GM19395 (cell line): ENCODE measurements around the gene RTN4.
"Not testable (repeated sequence)": the region's sequence is repeated elsewhere in the genome, so short reads cannot be mapped to it uniquely, and the experiment has no call there.

Experiments used
- ATAC-seq: cut with Tn5 transposase; IDR thresholded peaks from one replicate; pipeline ENCODE4 v1.9.1; 2021; ENCODE audit warnings: mild to moderate bottlenecking, moderate library complexity; ENCODE audit not compliant: unreplicated experiment

Gene RTN4

GRCh38 chr2:55076019-55076418 lies 25.8 kb upstream of the RTN4 start:
- ATAC-seq = not testable (repeated sequence)

- ATAC-seq = no peak
Measured at GRCh38 chr2:55073000-55073983, 23.0 kb upstream of the RTN4 start.

DNA sequence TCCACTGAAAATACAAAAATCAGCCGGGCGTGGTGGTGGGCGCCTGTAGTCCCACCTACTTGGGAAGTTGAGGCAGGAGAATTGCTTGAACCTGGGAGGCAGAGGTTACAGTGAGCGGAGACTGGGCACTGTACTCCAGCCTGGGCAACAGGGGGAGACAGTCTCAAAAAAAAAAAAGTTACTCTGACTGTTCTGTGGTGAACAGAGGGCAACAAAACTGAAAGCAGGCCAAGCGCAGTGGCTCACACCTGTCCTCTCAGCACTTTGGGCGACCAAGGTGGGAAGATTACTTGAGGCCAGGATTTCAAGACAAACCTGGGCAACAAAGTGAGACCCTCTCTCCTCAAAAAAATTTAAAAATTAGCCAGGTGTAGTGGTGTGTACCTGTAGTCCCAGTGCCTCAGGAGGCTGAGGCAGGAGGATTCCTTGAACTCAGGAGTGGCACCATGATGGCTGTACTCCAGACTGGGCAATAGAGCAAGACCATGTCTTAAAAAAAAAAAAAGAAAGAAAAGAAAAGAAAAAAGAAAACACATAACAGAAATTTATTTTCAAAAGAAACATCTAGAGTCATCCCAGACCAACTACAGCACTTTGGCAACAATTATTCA lies 13.6 kb upstream of the RTN4 start:
- no peak for ATAC-seq

GRCh38 chr2:55063226-55063625 lies 13.0 kb upstream of the RTN4 start:
- no peak for ATAC-seq

DNA sequence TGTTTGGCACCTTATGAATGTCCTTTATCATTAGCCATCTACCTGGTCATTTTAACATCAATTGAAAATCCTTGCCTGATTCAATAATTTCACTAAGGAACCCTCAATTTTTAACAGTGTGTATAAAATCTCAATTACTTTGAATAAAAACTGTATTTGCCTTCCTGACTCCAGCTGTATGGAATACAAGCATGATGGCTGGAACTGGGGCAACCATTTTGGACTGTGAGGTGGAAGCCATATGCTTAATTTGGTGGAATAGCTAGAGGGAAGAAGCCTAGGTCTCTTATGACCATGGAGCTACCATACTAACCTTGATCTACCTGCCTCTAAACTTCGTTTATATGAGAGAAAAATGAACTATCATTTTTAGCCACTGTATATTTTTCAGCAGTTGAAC lies 12.5 kb upstream of the RTN4 start:
- no peak for ATAC-seq

DNA sequence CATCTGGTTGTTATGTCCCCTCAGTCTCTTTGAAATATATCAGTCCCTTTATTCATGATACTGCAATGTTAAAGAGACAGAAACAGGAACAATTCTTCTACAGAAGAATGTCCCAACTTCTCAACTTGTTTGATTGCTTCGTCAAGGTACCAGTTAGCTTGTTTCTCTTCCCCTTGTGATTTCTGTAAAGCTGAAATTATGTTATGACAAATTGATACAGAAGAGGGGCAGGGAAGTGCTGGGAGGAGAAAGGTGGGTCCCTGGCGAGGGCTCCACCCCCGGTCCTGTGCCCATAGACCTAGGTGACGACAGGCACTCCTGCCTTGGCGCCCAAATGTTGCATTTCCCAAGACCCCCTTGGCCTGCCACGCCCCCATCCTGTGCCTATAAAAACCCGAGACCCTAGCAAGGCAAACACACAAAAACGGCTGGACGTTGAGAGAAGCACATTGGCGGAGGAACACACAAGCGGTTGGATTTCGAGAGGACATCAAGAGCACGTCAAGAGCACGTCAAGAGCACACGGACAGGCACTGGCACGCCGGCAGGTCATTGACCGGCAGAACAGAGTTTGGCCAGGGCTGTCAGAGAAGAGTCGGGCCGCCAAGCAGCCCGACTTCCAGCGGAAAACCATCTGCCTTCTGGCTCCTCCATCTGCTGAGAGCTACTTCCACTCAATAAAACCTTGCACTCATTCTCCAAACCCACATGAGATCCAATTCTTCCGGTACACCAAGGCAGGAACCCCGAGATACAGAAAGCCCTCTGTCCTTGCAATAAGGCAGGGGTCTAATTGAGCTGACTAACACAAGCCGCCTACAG lies 11.5 kb upstream of the RTN4 start:
- ATAC-seq = no peak

DNA sequence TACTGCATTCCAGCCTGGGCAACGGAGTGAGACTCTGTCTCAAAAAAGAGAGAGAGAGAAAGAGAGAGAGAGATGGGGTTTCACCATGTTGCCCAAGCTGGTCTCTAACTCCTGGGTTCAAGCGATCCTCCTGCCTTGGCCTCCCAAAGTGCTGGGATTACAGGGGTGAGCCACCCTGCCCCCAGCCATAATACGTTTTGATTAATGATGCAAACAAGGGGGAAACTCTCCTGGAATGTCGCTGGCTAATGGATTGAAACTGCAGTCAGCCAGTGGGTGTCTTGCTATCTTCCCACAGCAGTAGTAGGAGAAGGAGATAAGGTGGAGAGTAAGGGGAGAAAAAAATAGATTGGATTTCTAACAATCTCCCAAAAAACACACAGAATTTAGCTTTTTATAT lies 9.5 kb upstream of the RTN4 start:
- no peak for ATAC-seq

GRCh38 chr2:55057474-55057873 lies 7.2 kb upstream of the RTN4 start:
- no peak for ATAC-seq

DNA sequence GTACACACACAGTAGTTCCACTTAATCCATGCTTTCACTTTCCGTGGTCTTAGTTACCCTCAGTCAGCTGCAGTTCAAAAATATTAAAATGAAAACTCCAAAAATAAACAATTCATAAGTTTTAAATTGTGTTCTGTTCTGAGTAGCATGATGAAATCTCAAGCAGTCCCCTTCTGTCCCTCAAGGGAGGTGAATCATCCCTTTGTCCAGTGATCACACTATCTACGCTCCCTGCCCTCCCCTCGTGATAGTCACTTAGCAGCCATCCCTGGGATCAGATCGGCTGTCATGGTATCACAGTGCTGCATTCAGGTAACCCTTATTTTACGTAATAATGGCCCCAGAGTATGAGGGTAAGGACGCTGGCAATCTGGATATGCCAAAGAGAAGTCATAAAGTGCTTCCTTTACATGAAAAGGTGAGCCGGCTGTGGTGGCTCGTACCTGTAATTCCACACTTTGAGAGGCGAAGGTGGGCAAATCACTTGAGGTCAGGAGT lies 5.8 kb upstream of the RTN4 start:
- no peak for ATAC-seq

- peak; percentile 38 for ATAC-seq
Measured at GRCh38 chr2:55054106-55054875, 4.0 kb upstream of the RTN4 start.

DNA sequence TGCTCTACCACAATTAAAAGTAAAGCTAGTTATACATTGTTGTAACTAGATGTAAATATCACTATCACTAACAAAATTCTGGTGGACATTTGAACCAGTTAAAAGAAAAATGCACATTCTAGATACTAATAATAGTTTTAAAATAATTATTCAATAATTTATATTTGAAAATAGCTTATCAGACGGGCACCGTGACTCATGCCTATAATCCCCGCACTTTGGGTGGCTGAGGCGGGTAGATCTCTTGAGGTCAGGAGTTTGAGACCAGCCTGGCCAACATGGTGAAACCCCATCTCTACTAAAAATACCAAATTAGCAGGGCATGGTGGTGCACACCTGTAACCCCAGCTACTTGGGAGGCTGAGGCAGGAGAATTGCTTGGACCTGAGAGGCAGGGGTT lies 3.0 kb upstream of the RTN4 start:
- ATAC-seq = not testable (repeated sequence)

GRCh38 chr2:55052129-55053061 lies 2.1 kb upstream of the RTN4 start:
- no peak for ATAC-seq

DNA sequence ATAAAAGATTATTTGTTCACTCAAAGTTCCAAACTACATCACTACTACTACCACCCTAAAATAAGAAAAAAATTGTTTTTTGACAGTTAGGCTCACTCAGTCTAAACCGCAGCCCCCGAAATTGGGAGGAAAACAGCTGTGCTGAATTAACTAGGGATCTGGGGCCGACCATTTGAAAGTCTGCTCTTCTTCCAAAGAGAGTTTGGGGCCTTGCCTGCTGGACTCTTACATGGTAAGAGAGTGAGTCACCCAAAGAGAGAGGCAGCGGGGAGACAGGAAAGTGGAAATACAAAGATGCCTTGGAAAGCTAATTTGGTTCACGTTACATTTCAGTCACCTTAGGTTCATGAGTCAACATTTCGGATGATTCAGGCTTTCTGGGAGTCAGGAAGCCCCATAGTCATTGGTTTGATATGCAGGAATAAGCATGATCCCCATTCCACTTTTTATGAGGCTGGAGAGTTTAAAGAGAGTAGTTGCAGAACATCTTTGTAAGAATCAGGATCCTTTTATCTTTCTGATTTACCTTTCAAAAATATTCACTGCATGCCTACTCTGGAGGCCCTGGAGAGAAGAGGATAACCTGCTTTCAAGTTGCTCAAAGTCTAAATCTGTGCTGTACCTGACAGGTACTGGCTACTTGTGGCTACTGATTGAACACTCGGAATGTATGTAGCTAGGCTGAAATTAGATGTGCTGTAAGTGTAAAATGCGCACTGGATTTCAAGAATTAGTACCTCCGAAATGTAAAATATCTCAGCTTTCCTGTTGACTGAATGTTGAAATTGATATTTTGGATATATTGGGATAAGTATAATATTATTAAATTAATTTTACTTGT lies 995 bp upstream of the RTN4 start:
- ATAC-seq = no peak

DNA sequence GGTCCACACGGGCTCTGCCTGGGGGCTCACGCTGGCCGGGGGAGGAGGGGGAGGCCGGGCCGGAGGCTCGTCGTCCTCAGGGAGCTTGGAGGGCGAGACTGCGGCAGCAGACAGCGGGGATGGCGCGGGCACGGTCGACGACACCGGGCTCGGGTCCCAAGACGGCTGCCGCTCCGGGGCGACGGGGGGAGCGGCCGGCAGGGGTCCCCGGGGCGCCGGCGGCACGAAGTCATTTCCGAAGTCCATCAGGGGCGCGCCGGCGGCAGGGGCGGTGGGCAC lies 491 bp downstream of the RTN4 start:
- no peak for ATAC-seq

DNA sequence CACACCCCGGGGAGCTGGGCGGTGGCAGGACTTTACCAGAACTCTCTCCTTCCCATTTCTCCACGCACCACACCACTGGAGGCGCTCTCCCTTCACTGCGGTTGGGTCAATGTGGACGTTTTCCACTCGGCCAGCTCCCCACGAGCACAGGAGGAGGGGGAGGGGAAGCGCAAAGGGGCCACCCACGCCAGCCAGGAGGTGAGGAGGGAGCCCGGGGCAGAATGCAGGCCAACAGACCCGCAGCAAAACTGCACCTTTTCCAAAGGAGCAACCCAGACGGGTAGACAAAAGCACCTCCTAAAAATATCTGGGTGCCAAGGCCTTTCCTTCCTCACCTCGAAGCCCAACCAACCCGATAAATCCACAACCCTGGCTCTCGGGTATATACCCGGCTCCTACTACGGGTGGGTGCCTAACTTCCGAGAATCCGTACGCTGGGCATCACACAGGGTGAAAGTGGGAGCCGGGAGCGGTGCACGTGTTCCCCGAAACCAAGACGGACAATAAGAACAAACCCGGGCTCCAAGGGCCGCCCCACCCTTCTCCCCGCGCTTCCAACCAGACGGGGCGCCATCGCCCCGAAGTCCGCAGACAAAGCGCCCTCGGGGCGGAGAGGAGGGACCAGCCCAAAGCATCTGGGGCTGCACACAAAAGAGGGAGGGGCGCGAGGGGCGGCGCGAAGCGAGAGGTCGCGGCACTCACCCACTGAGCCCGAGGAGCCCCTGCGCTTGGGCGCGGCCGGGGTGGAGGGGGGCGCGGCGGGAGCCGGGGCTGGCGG lies 1.0 kb downstream of the RTN4 start:
- ATAC-seq = peak; percentile 7

DNA sequence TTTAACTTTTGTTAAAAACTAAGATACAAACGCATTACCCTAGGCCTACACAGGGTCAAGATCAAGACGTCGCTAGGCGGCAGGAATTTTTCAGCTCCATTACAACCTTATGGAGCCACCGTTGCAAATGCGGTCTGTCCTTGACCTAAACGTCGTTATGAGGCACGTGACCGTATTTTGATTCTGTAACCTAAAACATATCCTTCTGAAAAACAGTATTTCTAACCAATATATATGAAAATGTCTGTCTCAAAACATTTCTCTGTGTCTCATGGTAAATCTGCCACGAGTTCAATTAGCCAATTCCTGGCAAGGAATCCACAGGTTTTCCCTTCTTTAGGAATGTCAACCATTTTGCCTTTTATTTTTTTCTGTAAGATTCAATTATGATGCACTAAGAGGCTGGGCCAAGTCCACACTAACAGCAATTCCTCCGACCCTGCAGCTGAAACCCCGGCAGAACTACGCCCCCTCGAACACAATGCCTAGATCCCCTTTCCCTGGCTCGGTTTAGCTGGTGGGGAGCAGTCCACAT lies 1.7 kb downstream of the RTN4 start:
- no peak for ATAC-seq

- no peak for ATAC-seq
Measured at GRCh38 chr2:55047677-55048299, 2.5 kb downstream of the RTN4 start.
